ENCODE results near the gene GAREM1.

GAREM1 gene

DNA sequence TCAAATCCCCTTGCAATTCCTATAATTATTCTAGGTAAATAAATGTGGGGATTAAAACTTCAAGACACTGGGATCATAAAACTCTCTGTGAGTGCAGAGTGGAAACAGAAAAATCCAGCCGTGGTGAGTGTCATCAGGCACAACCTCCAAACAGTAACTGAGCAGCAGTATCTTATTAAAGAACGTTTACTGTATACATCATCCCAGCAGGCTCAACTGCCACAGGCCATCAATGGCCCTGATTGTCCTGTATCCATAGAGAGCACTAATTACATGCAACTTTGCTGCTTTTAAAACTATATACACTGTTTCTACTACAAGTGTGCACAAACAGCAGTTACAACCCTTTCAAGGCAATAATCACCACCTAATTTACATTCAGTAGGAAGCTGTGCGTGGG, 23.9 kb downstream of the GAREM1 start:
- in situ Hi-C loops (cut with HindIII; ENCODE audit: low sequenced_read_pairs), result no loop called here
- DNase-seq (ENCODE audit: low read depth), result no peak
- no peak overlapping the region for H3K4me3 ChIP-seq (ENCODE audit: low read depth, low read length)
- TF ChIP-seq, protein P1, sequence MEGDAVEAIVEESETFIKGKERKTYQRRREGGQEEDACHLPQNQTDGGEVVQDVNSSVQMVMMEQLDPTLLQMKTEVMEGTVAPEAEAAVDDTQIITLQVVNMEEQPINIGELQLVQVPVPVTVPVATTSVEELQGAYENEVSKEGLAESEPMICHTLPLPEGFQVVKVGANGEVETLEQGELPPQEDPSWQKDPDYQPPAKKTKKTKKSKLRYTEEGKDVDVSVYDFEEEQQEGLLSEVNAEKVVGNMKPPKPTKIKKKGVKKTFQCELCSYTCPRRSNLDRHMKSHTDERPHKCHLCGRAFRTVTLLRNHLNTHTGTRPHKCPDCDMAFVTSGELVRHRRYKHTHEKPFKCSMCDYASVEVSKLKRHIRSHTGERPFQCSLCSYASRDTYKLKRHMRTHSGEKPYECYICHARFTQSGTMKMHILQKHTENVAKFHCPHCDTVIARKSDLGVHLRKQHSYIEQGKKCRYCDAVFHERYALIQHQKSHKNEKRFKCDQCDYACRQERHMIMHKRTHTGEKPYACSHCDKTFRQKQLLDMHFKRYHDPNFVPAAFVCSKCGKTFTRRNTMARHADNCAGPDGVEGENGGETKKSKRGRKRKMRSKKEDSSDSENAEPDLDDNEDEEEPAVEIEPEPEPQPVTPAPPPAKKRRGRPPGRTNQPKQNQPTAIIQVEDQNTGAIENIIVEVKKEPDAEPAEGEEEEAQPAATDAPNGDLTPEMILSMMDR (IDR thresholded peaks at IDR 0.05; ENCODE audit: low read depth, low read length, missing control alignments), result no peak

DNA sequence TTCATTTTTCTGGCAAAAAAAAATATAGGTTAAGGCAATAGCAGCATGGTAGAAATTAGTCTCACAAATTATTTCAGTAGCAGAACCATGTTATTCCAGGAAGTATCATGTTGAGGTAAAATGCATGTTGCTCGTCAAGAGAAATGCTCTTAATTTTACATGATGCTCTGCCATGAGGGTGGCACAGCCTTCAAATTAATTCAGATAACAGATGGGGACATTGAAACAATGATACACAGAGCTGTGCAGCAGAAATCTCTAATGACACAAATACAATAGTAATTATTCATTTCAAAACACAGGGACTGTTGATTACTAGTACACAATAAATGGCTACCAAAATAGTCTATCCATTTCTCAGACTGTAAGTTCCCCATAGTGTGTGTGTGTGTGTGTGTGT, 24.8 kb downstream of the GAREM1 start:
- in situ Hi-C loops (cut with HindIII; ENCODE audit: low sequenced_read_pairs), result no loop called here
- no peak overlapping the region for H3K4me3 ChIP-seq (ENCODE audit: low read depth, low read length)
- TF ChIP-seq, protein P1 (IDR thresholded peaks at IDR 0.05; ENCODE audit: low read depth, low read length, missing control alignments), result no peak
- no peak for DNase-seq (ENCODE audit: low read depth)

DNA sequence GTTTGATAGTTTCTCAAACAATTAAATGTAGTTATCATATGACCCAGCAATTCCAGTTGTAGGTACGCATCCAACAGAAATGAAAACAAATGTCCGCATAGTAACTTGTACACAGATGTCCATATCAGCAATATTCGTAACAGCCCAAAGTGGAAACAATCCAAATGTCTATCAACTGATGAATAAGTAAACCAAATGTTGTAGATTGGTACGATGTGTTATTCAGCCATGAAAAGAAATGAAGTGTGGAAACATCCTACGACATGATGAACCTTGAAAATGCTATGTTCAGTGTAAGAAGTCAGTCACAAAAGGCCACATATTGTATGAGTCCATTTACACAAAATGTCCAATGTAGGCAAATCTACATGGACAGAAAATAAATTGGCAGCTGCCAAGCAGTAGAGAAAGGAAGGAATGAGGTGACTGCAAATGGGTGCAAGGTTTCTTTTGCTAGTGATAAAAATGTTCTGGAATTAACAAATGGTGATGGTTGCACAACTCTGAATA, 26.9 kb downstream of the GAREM1 start:
- in situ Hi-C loops (cut with HindIII; ENCODE audit: low sequenced_read_pairs), result no loop called here
- no peak for DNase-seq (ENCODE audit: low read depth)
- TF ChIP-seq, protein P1 (IDR thresholded peaks at IDR 0.05; ENCODE audit: low read depth, low read length, missing control alignments), result no peak
- no peak overlapping the region for H3K4me3 ChIP-seq (ENCODE audit: low read depth, low read length)

DNA sequence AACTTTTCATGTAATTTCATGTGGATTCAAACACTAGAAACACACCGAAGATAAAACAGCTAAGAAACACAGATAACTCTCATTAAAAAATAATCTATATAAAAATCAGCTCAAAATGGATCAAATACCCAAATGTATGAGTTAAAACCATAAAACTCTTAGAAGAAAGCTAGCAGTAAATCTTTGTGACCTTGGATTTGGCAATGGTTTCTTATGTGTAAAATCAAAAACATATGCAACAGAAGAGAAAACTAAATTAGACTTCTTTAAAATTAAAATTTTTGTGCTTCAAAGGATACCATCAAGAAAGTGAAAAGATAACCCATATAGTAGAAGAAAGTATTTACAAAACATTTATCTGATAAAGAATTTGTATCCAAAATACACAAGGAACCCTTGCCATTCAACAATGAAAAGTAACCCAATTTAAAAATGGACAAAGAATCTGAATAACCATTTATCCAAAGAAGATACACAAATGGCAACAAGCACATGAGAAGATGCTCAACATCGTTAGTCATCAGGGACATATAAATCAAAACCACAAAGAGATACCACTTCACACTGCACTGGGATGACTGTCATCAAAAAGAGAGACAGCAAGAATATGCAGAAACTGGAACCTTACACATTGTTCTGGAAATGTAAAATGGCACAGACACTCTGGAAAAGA, 27.5 kb downstream of the GAREM1 start:
- H3K4me3 ChIP-seq (ENCODE audit: low read depth, low read length), result no peak overlapping the region
- DNase-seq (ENCODE audit: low read depth), result no peak
- in situ Hi-C loops (cut with HindIII; ENCODE audit: low sequenced_read_pairs), result no loop called here
- TF ChIP-seq, protein P1 (IDR thresholded peaks at IDR 0.05; ENCODE audit: low read depth, low read length, missing control alignments), result no peak

DNA sequence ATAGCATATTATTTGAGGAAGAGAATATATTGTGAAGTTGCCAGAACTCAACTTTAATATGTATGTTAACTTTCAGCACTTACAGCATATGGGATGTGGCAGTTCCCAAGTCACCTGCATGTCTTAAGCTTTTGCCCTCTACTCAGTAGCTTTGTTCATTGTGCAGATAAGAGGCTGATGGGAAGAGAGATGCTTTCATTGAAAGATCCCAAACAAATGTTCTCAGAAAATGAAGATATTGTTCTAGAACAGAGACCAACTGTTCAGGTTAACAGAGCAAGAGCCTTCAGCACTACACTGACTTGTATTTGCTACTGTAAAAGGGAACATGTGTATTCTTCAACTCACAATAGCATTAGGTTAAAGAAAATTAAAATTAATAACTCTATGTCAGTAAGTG, 28.1 kb downstream of the GAREM1 start:
- in situ Hi-C loops (cut with HindIII; ENCODE audit: low sequenced_read_pairs), result no loop called here
- DNase-seq (ENCODE audit: low read depth), result no peak
- H3K4me3 ChIP-seq (ENCODE audit: low read depth, low read length), result no peak overlapping the region
- TF ChIP-seq, protein P1 (IDR thresholded peaks at IDR 0.05; ENCODE audit: low read depth, low read length, missing control alignments), result no peak

DNA sequence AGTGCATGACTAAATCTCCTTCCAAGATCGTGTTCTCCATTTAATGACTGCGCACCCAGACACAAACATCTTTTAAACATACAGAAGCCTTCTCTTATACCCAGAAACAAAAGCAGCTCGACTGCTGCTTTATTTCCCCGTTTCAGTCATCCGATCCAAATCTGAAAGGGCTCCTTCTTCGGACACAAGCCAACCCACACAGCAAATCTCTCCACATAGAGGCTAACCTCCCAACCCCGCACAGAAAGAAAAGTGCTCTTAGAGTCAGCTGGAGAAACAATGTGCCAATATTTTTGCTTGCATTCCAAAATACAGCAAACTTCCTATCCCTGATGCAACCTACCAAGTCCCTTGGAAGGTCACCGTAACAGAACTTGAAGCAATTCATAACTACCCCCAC, 29.1 kb downstream of the GAREM1 start:
- TF ChIP-seq, protein P1 (IDR thresholded peaks at IDR 0.05; ENCODE audit: low read depth, low read length, missing control alignments), result no peak
- in situ Hi-C loops (cut with HindIII; ENCODE audit: low sequenced_read_pairs), result no loop called here
- H3K4me3 ChIP-seq (ENCODE audit: low read depth, low read length), result peak overlapping the region; percentile 11
- peak; percentile 39 for DNase-seq (ENCODE audit: low read depth)

All from astrocyte of the cerebellum (primary cell).